Esophagus squamous epithelium (tissue), 4 donors: ENCODE measurements around the gene YBX1.

Experiments
- POLR2A ChIP-seq, 4 donors: fragments of 450-650 bp; IDR thresholded peaks; one replicate each; pipeline ENCODE4 v1.6.1; 2017; ENCODE audit warnings: antibody characterized with exemption in 4 of 4, mild to moderate bottlenecking in 4 of 4, moderate library complexity in 3 of 4
- TF ChIP-seq, protein P1 (sequence below), 6 experiments: fragments of 450-650 bp in 4 of 6; fragments of 200-600 bp in 2 of 6; sonication (generic) in 2 of 6; IDR thresholded peaks; one replicate each; pipeline ENCODE4 v1.5.1; 2016 to 2019; ENCODE audit warnings: antibody characterized with exemption in 6 of 6, mild to moderate bottlenecking in 4 of 6, moderate library complexity in 4 of 6

GRCh38 chr1:42735477-42736105 is 53.4 kb downstream of the YBX1 start:
- TF ChIP-seq, protein P1, sequence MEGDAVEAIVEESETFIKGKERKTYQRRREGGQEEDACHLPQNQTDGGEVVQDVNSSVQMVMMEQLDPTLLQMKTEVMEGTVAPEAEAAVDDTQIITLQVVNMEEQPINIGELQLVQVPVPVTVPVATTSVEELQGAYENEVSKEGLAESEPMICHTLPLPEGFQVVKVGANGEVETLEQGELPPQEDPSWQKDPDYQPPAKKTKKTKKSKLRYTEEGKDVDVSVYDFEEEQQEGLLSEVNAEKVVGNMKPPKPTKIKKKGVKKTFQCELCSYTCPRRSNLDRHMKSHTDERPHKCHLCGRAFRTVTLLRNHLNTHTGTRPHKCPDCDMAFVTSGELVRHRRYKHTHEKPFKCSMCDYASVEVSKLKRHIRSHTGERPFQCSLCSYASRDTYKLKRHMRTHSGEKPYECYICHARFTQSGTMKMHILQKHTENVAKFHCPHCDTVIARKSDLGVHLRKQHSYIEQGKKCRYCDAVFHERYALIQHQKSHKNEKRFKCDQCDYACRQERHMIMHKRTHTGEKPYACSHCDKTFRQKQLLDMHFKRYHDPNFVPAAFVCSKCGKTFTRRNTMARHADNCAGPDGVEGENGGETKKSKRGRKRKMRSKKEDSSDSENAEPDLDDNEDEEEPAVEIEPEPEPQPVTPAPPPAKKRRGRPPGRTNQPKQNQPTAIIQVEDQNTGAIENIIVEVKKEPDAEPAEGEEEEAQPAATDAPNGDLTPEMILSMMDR (IDR thresholded peaks at IDR 0.05): no peak
- no peak for TF ChIP-seq POLR2A (IDR thresholded peaks at IDR 0.05)
